Measurements from ENCODE around the gene LPXN.

Gene LPXN

DNA sequence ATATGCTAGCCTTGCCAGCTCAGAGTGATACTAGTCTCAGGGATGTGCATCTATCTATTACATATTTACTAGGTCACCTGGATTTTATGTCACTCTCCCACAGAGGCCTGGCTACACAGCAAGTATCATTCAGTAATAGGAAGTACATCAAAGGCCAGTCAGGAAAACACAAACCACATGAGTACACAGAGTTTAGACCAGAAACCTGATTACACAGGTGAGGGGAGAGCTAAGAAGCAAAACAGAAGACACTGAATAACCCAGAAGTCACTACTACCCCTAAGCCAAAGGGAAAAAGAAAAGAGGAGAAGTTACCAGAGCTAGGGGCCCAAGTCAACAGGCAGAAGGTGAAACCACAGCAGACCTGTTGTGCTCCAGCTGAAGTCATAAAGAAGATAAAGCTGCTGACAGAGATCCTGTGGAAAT, 13.3 kb downstream of the LPXN start:
- DNase-seq (ENCODE audit: extremely low spot score) = no peak
- CTCF ChIA-PET = interaction anchor here (1.7 kb wide), 1 partner anchor 15 kb away, joined by 5 read pairs; no protein-coding TSS in a partner anchor
- TF ChIP-seq FOXA1 (IDR thresholded peaks at IDR 0.05) = no peak
- no peak for TF ChIP-seq FOXK2 (IDR thresholded peaks at IDR 0.05)
- POLR2A ChIA-PET = interaction anchor here (0.9 kb wide), 1 partner anchor 16 kb away, joined by 3 read pairs; no protein-coding TSS in a partner anchor

DNA sequence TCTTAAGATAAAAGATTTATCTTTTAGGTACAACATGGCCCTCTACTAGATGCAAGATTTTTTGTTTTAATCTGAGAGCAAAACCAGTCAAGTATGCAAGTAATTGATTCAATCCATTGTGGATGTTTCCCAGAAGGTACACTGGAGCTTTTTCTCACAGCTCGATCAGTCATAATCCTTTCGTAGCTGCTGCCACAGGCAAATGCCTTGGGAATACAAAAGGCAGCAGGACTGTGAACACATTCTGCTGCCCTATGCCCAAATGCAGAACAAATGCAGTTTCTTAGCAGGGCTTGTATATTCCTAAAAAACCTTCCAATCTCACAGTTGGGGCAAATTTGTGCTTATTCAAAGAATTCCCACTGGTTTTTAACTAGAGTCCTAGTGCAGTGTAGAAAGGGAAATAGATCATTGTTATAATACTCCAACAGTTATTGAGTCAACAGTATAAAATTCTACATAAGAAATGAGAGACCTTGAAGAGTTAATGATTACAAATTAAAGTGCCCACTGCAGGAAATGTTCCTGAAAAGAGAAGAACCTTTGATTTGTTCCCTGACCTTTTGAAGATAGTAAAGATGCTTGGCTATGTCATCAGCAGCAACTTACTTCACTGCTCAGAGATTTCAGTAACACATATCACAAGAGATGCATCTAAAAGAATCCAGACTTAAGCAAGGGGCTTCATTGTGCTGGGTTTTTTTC, 14.1 kb downstream of the LPXN start:
- ChIA-PET CTCF (interaction anchor here (1.7 kb wide), 1 partner anchor 16 kb away, joined by 5 read pairs; no protein-coding TSS in a partner anchor), POLR2A (no interaction called here)
- TF ChIP-seq, protein P1, sequence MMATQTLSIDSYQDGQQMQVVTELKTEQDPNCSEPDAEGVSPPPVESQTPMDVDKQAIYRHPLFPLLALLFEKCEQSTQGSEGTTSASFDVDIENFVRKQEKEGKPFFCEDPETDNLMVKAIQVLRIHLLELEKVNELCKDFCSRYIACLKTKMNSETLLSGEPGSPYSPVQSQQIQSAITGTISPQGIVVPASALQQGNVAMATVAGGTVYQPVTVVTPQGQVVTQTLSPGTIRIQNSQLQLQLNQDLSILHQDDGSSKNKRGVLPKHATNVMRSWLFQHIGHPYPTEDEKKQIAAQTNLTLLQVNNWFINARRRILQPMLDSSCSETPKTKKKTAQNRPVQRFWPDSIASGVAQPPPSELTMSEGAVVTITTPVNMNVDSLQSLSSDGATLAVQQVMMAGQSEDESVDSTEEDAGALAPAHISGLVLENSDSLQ (IDR thresholded peaks at IDR 0.05) = no peak
- no peak for TF ChIP-seq SP1 (IDR thresholded peaks at IDR 0.05)
- no peak for TF ChIP-seq LEF1 (IDR thresholded peaks at IDR 0.05; ENCODE audit: borderline replicate concordance)
- TF ChIP-seq SUZ12 (IDR thresholded peaks at IDR 0.05) = no peak
- TF ChIP-seq L3MBTL2 (conservative IDR thresholded peaks at IDR 0.05) = no peak
- no peak for TF ChIP-seq ELF4 (IDR thresholded peaks at IDR 0.05)
- TF ChIP-seq FOXM1 (IDR thresholded peaks at IDR 0.05; ENCODE audit: borderline replicate concordance) = no peak
- TF ChIP-seq CTBP1 (IDR thresholded peaks at IDR 0.05; ENCODE audit: borderline replicate concordance) = no peak
- no peak for TF ChIP-seq FOXK2 (IDR thresholded peaks at IDR 0.05)
- TF ChIP-seq HDGF (IDR thresholded peaks at IDR 0.05; ENCODE audit: borderline replicate concordance) = no peak
- no peak for TF ChIP-seq BHLHE40 (IDR thresholded peaks at IDR 0.05; ENCODE audit: borderline replicate concordance)
- TF ChIP-seq TARDBP (IDR thresholded peaks at IDR 0.05) = no peak
- no peak for TF ChIP-seq NFRKB (IDR thresholded peaks at IDR 0.05)
- no peak for TF ChIP-seq ZNF384 (IDR thresholded peaks at IDR 0.05)
- no peak for TF ChIP-seq FOXA1 (IDR thresholded peaks at IDR 0.05)
- DNase-seq (ENCODE audit: extremely low spot score) = no peak

DNA sequence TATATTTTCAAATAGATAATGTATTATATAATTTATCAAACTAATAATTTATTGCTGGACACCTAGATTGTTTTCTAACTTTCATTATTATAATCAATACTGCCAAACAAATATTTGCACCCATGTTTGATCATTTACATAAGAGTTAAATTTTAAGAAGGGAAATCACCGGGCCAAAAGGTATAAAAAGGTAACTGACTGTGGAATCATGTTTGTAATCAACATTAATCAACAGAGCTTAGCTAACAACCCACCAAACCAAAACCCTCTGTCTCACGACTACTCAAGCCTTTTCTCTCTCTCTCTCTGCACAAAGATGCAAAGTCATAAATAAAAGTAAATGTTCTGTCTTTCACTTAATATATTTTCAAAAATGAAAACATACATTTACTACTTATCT, 14.8 kb downstream of the LPXN start:
- CTCF ChIA-PET = no interaction called here
- no peak for DNase-seq (ENCODE audit: extremely low spot score)
- POLR2A ChIA-PET = no interaction called here
- TF ChIP-seq ZNF384 (IDR thresholded peaks at IDR 0.05) (no peak), ELF4 (IDR thresholded peaks at IDR 0.05) (no peak), L3MBTL2 (conservative IDR thresholded peaks at IDR 0.05) (no peak), SP1 (IDR thresholded peaks at IDR 0.05) (no peak), NFRKB (IDR thresholded peaks at IDR 0.05) (no peak), HDGF (IDR thresholded peaks at IDR 0.05; ENCODE audit: borderline replicate concordance) (no peak), FOXM1 (IDR thresholded peaks at IDR 0.05; ENCODE audit: borderline replicate concordance) (no peak), BHLHE40 (IDR thresholded peaks at IDR 0.05; ENCODE audit: borderline replicate concordance) (no peak), LEF1 (IDR thresholded peaks at IDR 0.05; ENCODE audit: borderline replicate concordance) (no peak)

DNA sequence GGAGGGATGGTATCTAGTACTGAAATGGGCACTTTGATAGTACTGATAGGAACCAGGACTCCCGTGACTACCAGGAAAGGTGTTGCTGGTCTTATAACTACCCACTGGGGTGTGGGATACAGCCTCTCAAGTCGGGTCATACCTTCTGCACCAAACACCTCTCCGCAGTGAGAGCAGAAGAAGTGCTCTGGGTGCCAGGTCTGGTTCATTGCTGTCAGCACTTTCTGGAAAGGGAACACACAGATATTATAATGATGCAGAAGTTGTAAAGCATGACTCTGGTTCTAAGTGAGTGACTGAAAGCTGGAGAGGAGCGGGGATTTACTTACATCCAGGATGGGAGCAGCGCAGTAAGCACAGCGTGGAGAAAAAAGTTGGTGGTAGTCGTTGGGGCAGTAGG, 26.0 kb downstream of the LPXN start:
- TF ChIP-seq HDGF (IDR thresholded peaks at IDR 0.05; ENCODE audit: borderline replicate concordance) (no peak), ZNF384 (IDR thresholded peaks at IDR 0.05) (no peak), FOXA1 (IDR thresholded peaks at IDR 0.05) (no peak), NFRKB (IDR thresholded peaks at IDR 0.05) (no peak), BHLHE40 (IDR thresholded peaks at IDR 0.05; ENCODE audit: borderline replicate concordance) (no peak), FOXK2 (IDR thresholded peaks at IDR 0.05) (no peak), CTBP1 (IDR thresholded peaks at IDR 0.05; ENCODE audit: borderline replicate concordance) (no peak), SP1 (IDR thresholded peaks at IDR 0.05) (no peak), ELF4 (IDR thresholded peaks at IDR 0.05) (no peak), ARNT (IDR thresholded peaks at IDR 0.05) (no peak), LEF1 (IDR thresholded peaks at IDR 0.05; ENCODE audit: borderline replicate concordance) (no peak), FOXM1 (IDR thresholded peaks at IDR 0.05; ENCODE audit: borderline replicate concordance) (no peak), L3MBTL2 (conservative IDR thresholded peaks at IDR 0.05) (no peak), SUZ12 (IDR thresholded peaks at IDR 0.05) (no peak), TARDBP (IDR thresholded peaks at IDR 0.05) (no peak)
- TF ChIP-seq, protein P1 (IDR thresholded peaks at IDR 0.05) = no peak
- CTCF ChIA-PET = no interaction called here
- POLR2A ChIA-PET = no interaction called here
- no peak for DNase-seq (ENCODE audit: extremely low spot score)

DNA sequence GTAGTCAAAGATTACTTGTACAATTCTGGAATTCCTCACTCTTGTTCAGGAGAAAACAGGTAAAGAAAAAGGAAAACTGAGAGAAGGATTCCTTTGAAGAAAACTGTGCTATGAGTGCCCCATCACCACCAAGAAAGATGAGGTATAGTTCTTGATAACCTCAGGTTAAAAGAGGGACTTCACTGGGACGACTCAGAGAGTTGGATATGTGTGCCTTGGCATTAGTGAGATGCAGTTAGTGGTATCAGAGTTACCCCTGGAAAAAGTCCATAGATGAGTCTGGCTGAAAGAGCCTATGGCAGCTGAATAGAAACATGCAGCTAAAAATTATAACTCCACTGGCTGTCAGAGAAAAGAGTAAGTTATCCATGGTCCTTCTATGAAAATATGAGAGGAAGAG, 28.8 kb downstream of the LPXN start:
- ChIA-PET POLR2A (no interaction called here), CTCF (no interaction called here)
- TF ChIP-seq FOXK2 (IDR thresholded peaks at IDR 0.05) = no peak
- no peak for TF ChIP-seq CTBP1 (IDR thresholded peaks at IDR 0.05; ENCODE audit: borderline replicate concordance)
- TF ChIP-seq SUZ12 (IDR thresholded peaks at IDR 0.05) = no peak
- TF ChIP-seq NFRKB (IDR thresholded peaks at IDR 0.05) = no peak
- no peak for TF ChIP-seq LEF1 (IDR thresholded peaks at IDR 0.05; ENCODE audit: borderline replicate concordance)
- TF ChIP-seq ARNT (IDR thresholded peaks at IDR 0.05) = no peak
- TF ChIP-seq FOXA1 (IDR thresholded peaks at IDR 0.05) = no peak
- TF ChIP-seq ZNF384 (IDR thresholded peaks at IDR 0.05) = no peak
- no peak for TF ChIP-seq BHLHE40 (IDR thresholded peaks at IDR 0.05; ENCODE audit: borderline replicate concordance)
- TF ChIP-seq ELF4 (IDR thresholded peaks at IDR 0.05) = no peak
- TF ChIP-seq L3MBTL2 (conservative IDR thresholded peaks at IDR 0.05) = no peak
- no peak for TF ChIP-seq TARDBP (IDR thresholded peaks at IDR 0.05)
- TF ChIP-seq, protein P1 (IDR thresholded peaks at IDR 0.05) = no peak
- no peak for TF ChIP-seq HDGF (IDR thresholded peaks at IDR 0.05; ENCODE audit: borderline replicate concordance)
- TF ChIP-seq SP1 (IDR thresholded peaks at IDR 0.05) = no peak
- no peak for TF ChIP-seq FOXM1 (IDR thresholded peaks at IDR 0.05; ENCODE audit: borderline replicate concordance)
- no peak for DNase-seq (ENCODE audit: extremely low spot score)

DNA sequence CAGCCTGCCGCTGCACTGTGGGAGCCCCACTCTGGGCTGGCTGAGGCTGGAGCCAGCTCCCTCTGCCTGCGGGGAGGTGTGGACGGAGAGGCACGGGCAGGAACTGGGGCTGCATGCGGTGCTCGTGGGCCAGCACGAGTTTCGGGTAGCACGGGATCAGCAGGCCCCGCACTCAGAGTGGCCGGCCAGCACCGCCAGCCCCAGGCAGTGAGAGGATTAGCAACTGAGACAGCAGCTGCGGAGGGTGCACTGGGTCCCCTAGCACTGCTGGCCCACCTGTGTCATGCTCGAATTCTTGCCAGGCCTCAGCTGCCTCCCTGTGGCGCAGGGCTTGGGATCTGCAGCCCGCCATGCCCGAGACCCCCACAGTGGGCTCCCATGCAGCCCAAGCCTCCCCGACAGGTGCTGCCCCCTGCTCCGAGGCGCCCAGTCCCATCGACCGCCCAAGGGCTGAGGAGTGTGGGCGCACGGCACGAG, 43.8 kb downstream of the LPXN start:
- POLR2A ChIA-PET = no interaction called here
- CTCF ChIA-PET = no interaction called here
- TF ChIP-seq L3MBTL2 (conservative IDR thresholded peaks at IDR 0.05) = no peak
- no peak for DNase-seq (ENCODE audit: extremely low spot score)

Data from HEK293T (cell line).